Stomach (tissue), 9 donors: ENCODE data around the gene KLF4. TPM values are rescaled to one million over a fixed set of nuclear protein-coding genes. Genes with fewer than 3 reads are reported as not detected.

Source experiments
- DNase-seq, 2 donors: peaks; one replicate each; pipeline versions ENCODE4 v3.0.0 to v3.0.0-alpha.2; 2013 to 2019
- H3K27ac ChIP-seq, 5 donors: fragments of 200-600 bp in 4 of 5; sonication (generic) in 4 of 5; one replicate each; pipeline ENCODE4 v1.5.1; 2013 to 2019; ENCODE audit warnings: mild to moderate bottlenecking in 1 of 5, moderate library complexity in 1 of 5
- H3K27me3 ChIP-seq, 3 donors: fragments of 200-600 bp; sonication (generic); one replicate each; pipeline ENCODE4 v1.5.1; 2017 to 2019; ENCODE audit warnings: mixed run types in 1 of 3
- H3K36me3 ChIP-seq, 4 donors: fragments of 200-600 bp; sonication (generic); 1 replicate in 3 of 4; 2 replicates in 1 of 4; pipeline ENCODE4 v1.5.1; 2016 to 2019
- H3K4me1 ChIP-seq, 4 donors: fragments of 200-600 bp; sonication (generic); one replicate each; pipeline ENCODE4 v1.5.1; 2016 to 2019
- H3K4me3 ChIP-seq, 4 donors: fragments of 200-600 bp; sonication (generic) in 3 of 4; one replicate each; pipeline ENCODE4 v1.5.1; 2016 to 2019; ENCODE audit warnings: mild to moderate bottlenecking in 1 of 4
- H3K9me3 ChIP-seq, 4 donors: fragments of 200-600 bp; sonication (generic); one replicate each; pipeline ENCODE4 v1.5.1; 2016 to 2019
- EP300 ChIP-seq: sonication (generic); formaldehyde crosslinking; IDR thresholded peaks from one replicate; pipeline ENCODE4 v1.6.1; 2017; ENCODE audit warnings: antibody characterized with exemption
- POLR2A ChIP-seq, 4 donors: fragments of 450-650 bp; IDR thresholded peaks; one replicate each; pipeline ENCODE4 v1.6.1; 2016; ENCODE audit warnings: antibody characterized with exemption in 4 of 4, control low read depth in 2 of 4, mild to moderate bottlenecking in 1 of 4, moderate library complexity in 1 of 4
- POLR2AphosphoS5 ChIP-seq, 3 donors: sonication (generic); formaldehyde crosslinking; IDR thresholded peaks; one replicate each; pipeline ENCODE4 v1.6.1; 2016; ENCODE audit warnings: antibody characterized with exemption in 3 of 3
- WGBS, 5 donors: extraction: QIAGEN DNeasy Blood & Tissue Kit in 3 of 5; methylation state at CpG; one replicate each; pipeline versions ENCODE4 v1.1.5 to v1.1.7; 2013 to 2018; 5-methylcytosine and 5-hydroxymethylcytosine counted together
- intact Hi-C: fragments of 100-400 bp; cut with DNase I; formaldehyde crosslinking; loops from one replicate; pipeline ENCODE4 v1.15.1; 2023; ENCODE audit warnings: low total_unique reads
- polyA plus RNA-seq, 3 donors: library from polyadenylated mRNA; stranded (reverse); fragments of 200-250 nt; gene quantifications; one replicate each; pipeline ENCODE4 v1.2.3, GENCODE V29; 2013
- total RNA-seq, 5 donors: library from RNA; depleted of rRNA; stranded (reverse); fragments of >200 nt; gene quantifications; one replicate each; pipeline versions ENCODE4 v1.1.0 to v1.2.3, GENCODE V29; 2014 to 2016
- TF ChIP-seq, protein P1 (sequence below), 7 experiments: fragments of 450-650 bp in 4 of 7; fragments of 200-600 bp in 3 of 7; sonication (generic) in 3 of 7; IDR thresholded peaks; one replicate each; pipeline ENCODE4 v1.5.1; 2016 to 2019; ENCODE audit warnings: antibody characterized with exemption in 7 of 7, control low read depth in 2 of 7, mild to moderate bottlenecking in 1 of 7
- donor health status: healthy with polysubstance abuse.
- donor health status: Bipolar disorder and iron deficiency.
- donor health status: healthy.

The KLF4 gene
- total and polyA plus RNA-seq, 8 donors, result 18.2 to 323 (median 56.8) TPM

DNA sequence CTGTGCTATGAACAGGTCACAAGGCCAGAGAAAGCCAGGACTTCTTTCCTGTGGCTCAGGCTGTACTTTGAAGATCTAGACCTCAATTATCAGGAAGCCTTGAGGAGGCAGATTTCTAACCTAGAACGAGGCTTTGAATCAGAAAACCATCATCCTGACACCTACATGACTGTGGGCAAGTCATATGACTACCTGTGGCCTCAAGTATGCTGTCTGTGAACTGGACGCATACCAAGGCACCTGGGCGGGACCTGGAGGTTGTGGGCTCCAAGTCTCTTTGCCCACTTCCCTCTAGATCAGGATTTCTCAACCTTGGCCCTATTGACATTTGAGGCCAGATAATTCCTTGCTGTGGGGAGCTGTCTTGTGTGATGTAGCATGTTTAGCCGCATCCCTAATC is 42.5 kb downstream of the KLF4 start:
- no peaks in the 10 kb centered on the region for H3K4me1 ChIP-seq
- no peak overlapping the region for H3K4me3 ChIP-seq
- no peaks in the 10 kb centered on the region for H3K27me3 ChIP-seq
- no peaks in the 10 kb centered on the region for H3K9me3 ChIP-seq
- no peak for TF ChIP-seq POLR2A (IDR thresholded peaks at IDR 0.05)
- no peak for TF ChIP-seq EP300
- TF ChIP-seq, protein P1, sequence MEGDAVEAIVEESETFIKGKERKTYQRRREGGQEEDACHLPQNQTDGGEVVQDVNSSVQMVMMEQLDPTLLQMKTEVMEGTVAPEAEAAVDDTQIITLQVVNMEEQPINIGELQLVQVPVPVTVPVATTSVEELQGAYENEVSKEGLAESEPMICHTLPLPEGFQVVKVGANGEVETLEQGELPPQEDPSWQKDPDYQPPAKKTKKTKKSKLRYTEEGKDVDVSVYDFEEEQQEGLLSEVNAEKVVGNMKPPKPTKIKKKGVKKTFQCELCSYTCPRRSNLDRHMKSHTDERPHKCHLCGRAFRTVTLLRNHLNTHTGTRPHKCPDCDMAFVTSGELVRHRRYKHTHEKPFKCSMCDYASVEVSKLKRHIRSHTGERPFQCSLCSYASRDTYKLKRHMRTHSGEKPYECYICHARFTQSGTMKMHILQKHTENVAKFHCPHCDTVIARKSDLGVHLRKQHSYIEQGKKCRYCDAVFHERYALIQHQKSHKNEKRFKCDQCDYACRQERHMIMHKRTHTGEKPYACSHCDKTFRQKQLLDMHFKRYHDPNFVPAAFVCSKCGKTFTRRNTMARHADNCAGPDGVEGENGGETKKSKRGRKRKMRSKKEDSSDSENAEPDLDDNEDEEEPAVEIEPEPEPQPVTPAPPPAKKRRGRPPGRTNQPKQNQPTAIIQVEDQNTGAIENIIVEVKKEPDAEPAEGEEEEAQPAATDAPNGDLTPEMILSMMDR (IDR thresholded peaks at IDR 0.05), result no peak
- no peak for TF ChIP-seq POLR2AphosphoS5 (IDR thresholded peaks at IDR 0.05)
- no peak overlapping the region for H3K27ac ChIP-seq
- no peaks in the 10 kb centered on the region for H3K36me3 ChIP-seq
- intact Hi-C loops, result no loop called here
- WGBS, 5 donors, result 86 to 98% (median 90%) methylated on average over 4 of the region's 4 CpGs
- no peak for DNase-seq

DNA sequence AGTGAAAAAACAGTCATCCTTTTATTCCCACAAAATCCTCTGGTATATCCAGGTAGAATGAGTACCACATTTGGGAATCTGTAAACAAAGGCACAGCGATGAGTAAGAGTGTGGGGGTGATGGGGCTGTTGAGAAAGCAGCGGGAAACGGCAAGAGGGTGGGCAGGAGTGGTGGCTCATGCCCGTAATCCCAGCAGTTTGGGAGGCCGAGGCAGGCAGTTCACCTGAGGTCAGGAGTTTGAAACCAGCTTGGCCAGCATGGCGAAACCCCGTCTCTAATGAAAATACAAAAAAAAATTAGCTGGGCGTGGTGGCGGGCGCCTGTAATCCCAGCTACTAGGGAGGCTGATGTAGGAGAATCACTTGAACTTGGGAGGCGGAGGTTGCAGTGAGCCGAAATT is 43.1 kb downstream of the KLF4 start:
- H3K27ac ChIP-seq, result no peak overlapping the region
- intact Hi-C loops, result no loop called here
- H3K4me3 ChIP-seq, result no peak overlapping the region
- DNase-seq, result no peak
- TF ChIP-seq POLR2AphosphoS5 (IDR thresholded peaks at IDR 0.05) (no peak), EP300 (no peak), POLR2A (IDR thresholded peaks at IDR 0.05) (no peak)
- TF ChIP-seq, protein P1 (IDR thresholded peaks at IDR 0.05), result no peak
- H3K4me1 ChIP-seq, result no peaks in the 10 kb centered on the region
- WGBS, 5 donors, result 89 to 95% (median 93%) methylated on average over 12 of the region's 12 CpGs
- no peaks in the 10 kb centered on the region for H3K27me3 ChIP-seq
- no peaks in the 10 kb centered on the region for H3K36me3 ChIP-seq
- no peaks in the 10 kb centered on the region for H3K9me3 ChIP-seq

DNA sequence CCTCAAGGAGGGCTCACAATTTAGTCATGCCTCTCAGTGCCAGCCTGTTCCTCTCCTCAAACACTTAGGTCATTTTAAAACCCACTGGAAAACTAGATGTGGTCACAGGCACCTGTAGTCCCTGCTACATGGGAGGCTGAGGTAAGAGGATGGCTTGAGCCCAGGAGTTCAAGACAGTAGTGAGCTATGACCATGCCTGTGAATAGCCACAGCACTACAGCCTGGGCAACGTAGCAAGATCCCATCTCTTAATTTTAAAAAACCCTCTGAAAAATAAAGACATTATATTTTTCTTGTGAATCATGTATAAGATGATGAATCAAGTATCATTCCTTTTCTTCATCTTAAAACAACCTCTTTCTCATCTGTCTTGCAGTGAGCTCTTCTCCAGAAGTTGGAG is 45.8 kb downstream of the KLF4 start:
- Histone ChIP-seq H3K27ac (no peak overlapping the region), H3K9me3 (no peaks in the 10 kb centered on the region), H3K4me1 (peaks cover 0 to 3% (median 2%) of the 10 kb centered on the region in 4 donors), H3K36me3 (no peaks in the 10 kb centered on the region), H3K27me3 (no peaks in the 10 kb centered on the region), H3K4me3 (no peak overlapping the region)
- WGBS, 5 donors, result 77 to 86% (median 84%) methylated on average over 1 of the region's 1 CpG
- intact Hi-C loops, result no loop called here
- TF ChIP-seq, protein P1 (IDR thresholded peaks at IDR 0.05), result no peak
- no peak for TF ChIP-seq EP300
- no peak for TF ChIP-seq POLR2A (IDR thresholded peaks at IDR 0.05)
- TF ChIP-seq POLR2AphosphoS5 (IDR thresholded peaks at IDR 0.05), result no peak
- no peak for DNase-seq

DNA sequence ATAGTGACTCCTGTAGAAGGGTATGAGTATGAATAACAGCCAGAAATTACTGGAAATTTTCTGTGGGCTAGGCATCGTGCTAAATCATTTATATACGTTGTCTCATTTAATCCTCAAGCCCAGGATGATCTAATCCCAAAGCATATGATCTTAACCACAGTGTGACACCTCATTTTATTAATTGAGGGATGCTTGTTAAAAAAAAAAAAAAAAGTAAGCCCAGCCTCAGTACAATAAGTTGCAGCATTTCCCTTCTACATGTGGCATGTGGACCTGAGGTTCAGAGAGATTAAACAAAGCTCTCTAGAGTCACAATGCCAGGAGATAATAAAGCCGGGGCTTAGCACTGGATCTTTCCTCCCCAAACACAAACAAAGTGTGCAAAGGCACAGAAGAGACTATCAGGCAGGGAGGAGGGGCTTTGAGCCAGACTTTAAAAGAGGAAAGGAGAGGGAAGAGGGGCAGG is 49.5 kb downstream of the KLF4 start:
- no peak overlapping the region for H3K4me3 ChIP-seq
- no peaks in the 10 kb centered on the region for H3K27me3 ChIP-seq
- no peaks in the 10 kb centered on the region for H3K36me3 ChIP-seq
- intact Hi-C loops, result no loop called here
- 30 to 45% (median 37%) methylated on average over 3 of the region's 3 CpGs for WGBS, 5 donors
- H3K9me3 ChIP-seq, result no peaks in the 10 kb centered on the region
- peaks cover 0 to 3% (median 2%) of the 10 kb centered on the region in 4 donors for H3K4me1 ChIP-seq
- DNase-seq, result no peak
- no peak overlapping the region for H3K27ac ChIP-seq
- no peak for TF ChIP-seq POLR2AphosphoS5 (IDR thresholded peaks at IDR 0.05)
- TF ChIP-seq EP300, result no peak
- no peak for TF ChIP-seq POLR2A (IDR thresholded peaks at IDR 0.05)
- TF ChIP-seq, protein P1 (IDR thresholded peaks at IDR 0.05), result no peak
